Astrocyte (in vitro differentiated cells and primary cell): ENCODE results near the gene GALNT18. TPM values are rescaled to one million over a fixed set of nuclear protein-coding genes. Genes with fewer than 3 reads are reported as not detected.

ENCODE experiments used
- DNase-seq: peaks from one replicate; pipeline ENCODE4 v3.0.0-alpha.2; 2010; ENCODE audit warnings: low read depth
- FAIRE-seq: peaks from 2 replicates; lab custom pipeline; 2011; peaks lifted over from hg19 to GRCh38; lab: Jason Lieb, UNC
- H2AFZ ChIP-seq: 2 replicates; pipeline ENCODE4 v1.6.0; 2012; ENCODE audit warnings: low read depth, low read length, inconsistent platforms
- H3K27ac ChIP-seq: 2 replicates; pipeline ENCODE4 v1.5.1; 2011; ENCODE audit warnings: low read depth, low read length, inconsistent platforms
- H3K27me3 ChIP-seq: 2 replicates; pipeline ENCODE4 v1.6.0; 2011; ENCODE audit warnings: low read length, inconsistent platforms; ENCODE audit not compliant: insufficient read depth
- H3K36me3 ChIP-seq: 2 replicates; pipeline ENCODE4 v1.5.1; 2011; ENCODE audit warnings: low read length, inconsistent platforms; ENCODE audit not compliant: insufficient read depth
- H3K4me1 ChIP-seq: 2 replicates; pipeline ENCODE4 v1.5.1; 2011; ENCODE audit warnings: low read length, inconsistent platforms; ENCODE audit not compliant: insufficient read depth
- H3K4me2 ChIP-seq: 2 replicates; pipeline ENCODE4 v1.6.0; 2012; ENCODE audit warnings: low read length, inconsistent platforms
- H3K4me3 ChIP-seq: 2 replicates; pipeline ENCODE4 v1.5.1; 2011; ENCODE audit warnings: low read depth, mild to moderate bottlenecking, low read length, inconsistent platforms; ENCODE audit not compliant: insufficient read depth
- H3K79me2 ChIP-seq: 2 replicates; pipeline ENCODE4 v1.6.0; 2012; ENCODE audit warnings: mild to moderate bottlenecking, low read length, inconsistent platforms; ENCODE audit not compliant: insufficient read depth
- H3K9ac ChIP-seq: 2 replicates; pipeline ENCODE4 v1.6.0; 2012; ENCODE audit warnings: mild to moderate bottlenecking, low read length, inconsistent platforms
- H3K9me3 ChIP-seq: 2 replicates; pipeline ENCODE4 v1.5.1; 2012; ENCODE audit warnings: low read depth, mild to moderate bottlenecking, low read length, inconsistent platforms; ENCODE audit not compliant: insufficient read depth
- H4K20me1 ChIP-seq: 2 replicates; pipeline ENCODE4 v1.6.0; 2012; ENCODE audit warnings: low read length, inconsistent platforms; ENCODE audit not compliant: insufficient read depth
- H3K27ac Mint-ChIP-seq: one replicate; pipeline ENCODE4 v1.8.0; 2021; ENCODE audit warnings: mild to moderate bottlenecking, mixed read lengths; ENCODE audit not compliant: unreplicated experiment
- H3K27me3 Mint-ChIP-seq: one replicate; pipeline ENCODE4 v1.8.0; 2021; ENCODE audit warnings: low read depth, mixed read lengths; ENCODE audit not compliant: unreplicated experiment
- H3K36me3 Mint-ChIP-seq: one replicate; pipeline ENCODE4 v1.8.0; 2021; ENCODE audit warnings: low read depth, mixed read lengths; ENCODE audit not compliant: unreplicated experiment
- H3K4me1 Mint-ChIP-seq: one replicate; pipeline ENCODE4 v1.8.0; 2021; ENCODE audit warnings: low read depth, mixed read lengths; ENCODE audit not compliant: unreplicated experiment
- H3K4me3 Mint-ChIP-seq: one replicate; pipeline ENCODE4 v1.8.0; 2021; ENCODE audit warnings: mild to moderate bottlenecking, moderate library complexity, mixed read lengths; ENCODE audit not compliant: unreplicated experiment
- H3K9me3 Mint-ChIP-seq: one replicate; pipeline ENCODE4 v1.8.0; 2021; ENCODE audit warnings: mild to moderate bottlenecking, mixed read lengths; ENCODE audit not compliant: unreplicated experiment
- CTCF ChIP-seq: IDR thresholded peaks from 2 replicates; pipeline ENCODE4 v1.5.1; 2011; ENCODE audit warnings: low read depth, mild to moderate bottlenecking, inconsistent platforms, low read length, moderate library complexity; ENCODE audit not compliant: insufficient read depth
- EZH2 ChIP-seq: IDR thresholded peaks from 2 replicates; pipeline ENCODE4 v1.6.1; 2012; ENCODE audit warnings: mild to moderate bottlenecking, low read length, inconsistent platforms; ENCODE audit not compliant: insufficient read depth
- total RNA-seq: library from RNA; stranded (reverse); gene quantifications from 2 replicates; pipeline ENCODE4 v1.2.1, GENCODE V29; 2021

GALNT18 gene
- total RNA-seq, 1 donor from 2014 or later: 6.5 TPM

DNA sequence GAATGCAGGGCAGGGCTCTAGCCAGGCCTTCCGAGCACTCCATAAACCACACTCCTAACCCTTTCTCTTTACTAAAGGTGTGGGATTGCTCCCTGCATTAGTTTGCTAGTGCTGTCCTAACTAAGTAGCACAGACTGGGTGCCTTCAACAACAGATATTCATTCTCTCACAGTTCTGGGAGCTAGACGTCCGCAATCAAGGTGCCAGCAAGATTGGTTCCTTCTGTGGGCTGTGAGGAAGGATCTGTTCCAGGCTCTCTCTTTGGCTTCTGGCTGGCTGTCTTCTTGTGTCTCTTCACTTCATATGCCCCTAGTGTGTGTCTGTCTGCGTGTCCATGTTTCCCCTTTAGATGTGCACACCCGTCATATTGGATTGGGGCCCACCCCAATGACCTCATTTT is 59.8 kb downstream of the GALNT18 start:
- Histone ChIP-seq H3K27ac (no peak overlapping the region), H4K20me1 (no peaks in the 10 kb centered on the region), H2AFZ (no peak overlapping the region), H3K36me3 (no peaks in the 10 kb centered on the region), H3K27me3 (peaks cover 8% of the 10 kb centered on the region), H3K9me3 (no peaks in the 10 kb centered on the region), H3K4me2 (no peak overlapping the region), H3K4me3 (no peak overlapping the region), H3K79me2 (no peaks in the 10 kb centered on the region), H3K4me1 (no peaks in the 10 kb centered on the region), H3K9ac (no peak overlapping the region)
- Mint-ChIP-seq H3K4me3 (no peak overlapping the region), H3K27ac (no peak overlapping the region), H3K27me3 (peaks cover 37% of the 10 kb centered on the region), H3K36me3 (peaks cover 6% of the 10 kb centered on the region), H3K9me3 (peaks cover 2% of the 10 kb centered on the region), H3K4me1 (no peaks in the 10 kb centered on the region)
- no peak for FAIRE-seq
- DNase-seq: no peak
- no peak for TF ChIP-seq EZH2
- no peak for TF ChIP-seq CTCF

DNA sequence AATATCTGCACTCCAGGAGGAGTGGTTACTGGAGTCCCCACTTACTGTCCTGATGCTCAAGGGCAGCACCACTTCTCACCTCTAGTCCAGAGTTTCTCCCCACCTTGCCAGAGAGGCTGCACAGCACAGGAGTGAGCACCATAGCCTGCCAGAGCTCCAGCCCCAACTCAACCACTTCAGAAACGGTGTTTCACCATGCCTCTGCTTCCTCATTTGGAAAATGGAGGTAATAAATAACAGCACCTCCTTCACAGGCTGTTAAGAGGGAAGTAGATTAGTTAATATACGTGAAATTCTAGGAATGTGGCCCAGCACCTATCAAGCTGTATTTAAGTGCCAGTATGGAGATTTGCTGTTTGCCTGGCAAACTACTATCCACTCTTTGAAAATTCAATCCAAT is 63.0 kb downstream of the GALNT18 start:
- H3K4me1 ChIP-seq: no peaks in the 10 kb centered on the region
- no peaks in the 10 kb centered on the region for H3K9me3 ChIP-seq
- Mint-ChIP-seq H3K27me3 (peaks cover 48% of the 10 kb centered on the region), H3K9me3 (no peaks in the 10 kb centered on the region), H3K4me3 (no peak overlapping the region), H3K36me3 (peaks cover 6% of the 10 kb centered on the region), H3K4me1 (no peaks in the 10 kb centered on the region), H3K27ac (no peak overlapping the region)
- FAIRE-seq (no peak), DNase-seq (no peak)
- peaks cover 18% of the 10 kb centered on the region for H3K27me3 ChIP-seq
- no peaks in the 10 kb centered on the region for H4K20me1 ChIP-seq
- H2AFZ ChIP-seq: no peak overlapping the region
- TF ChIP-seq EZH2: no peak
- no peak for TF ChIP-seq CTCF
- H3K36me3 ChIP-seq: no peaks in the 10 kb centered on the region
- no peak overlapping the region for H3K27ac ChIP-seq
- no peaks in the 10 kb centered on the region for H3K79me2 ChIP-seq
- H3K4me2 ChIP-seq: no peak overlapping the region
- H3K4me3 ChIP-seq: no peak overlapping the region
- no peak overlapping the region for H3K9ac ChIP-seq

- H3K4me3 ChIP-seq: no peak overlapping the region
- no peak for FAIRE-seq
- DNase-seq: no peak
- Mint-ChIP-seq H3K27ac (no peak overlapping the region), H3K9me3 (no peaks in the 10 kb centered on the region), H3K27me3 (peaks cover 46% of the 10 kb centered on the region), H3K4me1 (no peaks in the 10 kb centered on the region), H3K4me3 (no peak overlapping the region), H3K36me3 (peaks cover 6% of the 10 kb centered on the region)
- no peak overlapping the region for H2AFZ ChIP-seq
- no peaks in the 10 kb centered on the region for H3K79me2 ChIP-seq
- no peaks in the 10 kb centered on the region for H3K4me1 ChIP-seq
- H4K20me1 ChIP-seq: no peaks in the 10 kb centered on the region
- no peaks in the 10 kb centered on the region for H3K9me3 ChIP-seq
- H3K27me3 ChIP-seq: peaks cover 16% of the 10 kb centered on the region
- H3K9ac ChIP-seq: no peak overlapping the region
- no peak for TF ChIP-seq EZH2
- no peak for TF ChIP-seq CTCF
- no peak overlapping the region for H3K27ac ChIP-seq
- H3K4me2 ChIP-seq: no peak overlapping the region
- H3K36me3 ChIP-seq: no peaks in the 10 kb centered on the region
These were observed 63.4 kb downstream of the GALNT18 start for GRCh38 chr11:11558396-11558795.
